Measurements from ENCODE around the gene RLBP1.

The RLBP1 gene

DNA sequence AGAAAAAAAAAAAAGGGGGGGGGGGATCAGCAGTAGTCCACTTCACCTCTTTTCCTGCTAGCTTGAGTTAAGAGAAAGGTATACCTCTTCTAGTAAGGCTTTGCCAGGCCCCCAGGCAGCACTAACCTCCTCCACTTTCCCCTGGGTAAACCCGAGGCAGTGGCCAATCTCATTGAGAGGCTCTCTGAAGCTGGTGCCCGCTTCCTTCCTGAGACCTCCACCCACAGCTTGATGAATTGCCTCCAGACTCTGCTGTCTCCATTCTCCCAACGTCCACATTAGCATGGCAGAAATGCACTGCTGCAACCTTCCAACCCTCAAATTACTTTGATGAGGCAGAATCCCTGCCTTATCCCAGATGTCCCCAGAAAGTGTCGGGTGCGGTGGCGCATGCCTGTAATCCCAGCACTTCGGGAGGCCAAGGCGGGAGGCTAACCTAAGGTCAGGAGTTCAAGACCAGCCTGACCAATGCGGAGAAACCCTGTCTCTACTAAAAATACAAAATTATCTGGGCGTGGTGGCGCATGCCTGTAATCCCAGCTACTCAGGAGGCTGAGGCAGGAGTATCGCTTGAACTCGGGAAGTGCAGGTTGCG lies 15.3 kb downstream of the RLBP1 start:
- DNase-seq: no peak

DNA sequence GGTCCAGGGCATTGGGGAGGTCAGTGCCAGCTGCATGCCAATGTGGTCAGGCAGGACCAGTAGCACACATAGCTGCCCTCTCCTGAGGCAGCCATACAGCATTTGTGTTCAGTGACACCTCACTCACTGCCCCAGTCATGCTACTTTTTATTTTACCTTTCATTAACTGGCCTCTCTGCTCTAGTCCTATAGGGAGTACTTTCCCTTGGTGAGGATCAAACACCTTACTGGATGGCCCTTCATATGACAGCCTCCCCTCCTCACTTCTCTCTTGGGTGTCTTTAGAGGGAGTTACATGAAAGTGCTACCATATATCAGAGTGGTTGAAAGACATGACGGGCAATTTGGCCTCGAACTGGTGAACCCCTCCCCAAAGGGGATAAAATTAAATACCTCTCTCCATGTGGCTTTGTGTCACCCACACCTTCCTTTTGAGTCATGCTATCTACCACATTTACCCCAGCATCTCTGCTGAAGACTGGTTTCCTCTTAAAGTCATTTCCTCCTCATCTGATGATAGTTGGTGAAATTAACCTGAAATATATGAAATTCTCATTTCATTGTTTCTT lies 17.6 kb downstream of the RLBP1 start:
- DNase-seq: no peak

DNA sequence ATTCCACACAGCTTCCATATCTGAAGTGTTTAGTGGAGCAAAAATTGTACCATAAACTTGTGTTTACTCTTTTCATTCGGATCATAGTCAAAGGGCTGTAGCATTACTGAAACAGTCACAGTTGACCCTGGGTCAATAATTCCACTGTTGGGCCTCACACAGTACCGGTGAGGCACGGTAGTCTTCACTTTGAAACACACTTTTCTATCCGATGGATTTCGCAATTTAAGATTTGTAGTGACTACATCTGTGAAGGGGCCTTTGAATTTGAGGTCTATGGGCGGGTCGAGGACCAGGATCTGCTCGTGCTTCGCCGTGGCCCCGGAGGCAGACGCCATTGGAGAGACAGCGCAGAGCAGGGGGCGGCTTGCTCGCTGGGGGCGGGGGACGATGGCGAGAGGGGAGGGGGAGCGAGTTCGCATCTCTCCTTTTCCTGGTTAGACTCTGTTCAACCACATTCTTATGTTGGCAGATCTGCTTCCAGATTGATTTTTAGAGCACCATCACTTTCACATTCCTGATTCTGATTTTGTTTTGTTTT lies 19.8 kb downstream of the RLBP1 start:
- no peak for DNase-seq

DNA sequence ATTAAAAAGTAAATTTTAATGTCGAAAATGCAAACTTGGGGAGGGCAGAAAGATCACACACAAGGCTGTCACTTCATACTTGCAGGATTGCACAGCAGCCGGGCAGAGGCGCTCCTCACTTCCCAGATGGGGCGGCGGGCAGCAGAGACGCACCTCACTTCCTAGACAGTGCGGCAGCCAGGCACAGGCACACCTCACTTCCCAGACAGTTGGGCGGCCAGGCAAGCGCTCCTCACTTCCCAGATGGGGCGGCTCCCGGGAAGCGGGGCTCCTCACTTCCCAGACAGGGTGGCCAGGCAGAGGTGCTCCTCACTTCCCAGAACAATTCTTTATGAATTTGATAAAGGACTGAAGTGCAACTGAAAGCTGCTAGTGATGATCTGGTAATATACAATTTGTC lies 21.2 kb downstream of the RLBP1 start:
- DNase-seq: no peak

DNA sequence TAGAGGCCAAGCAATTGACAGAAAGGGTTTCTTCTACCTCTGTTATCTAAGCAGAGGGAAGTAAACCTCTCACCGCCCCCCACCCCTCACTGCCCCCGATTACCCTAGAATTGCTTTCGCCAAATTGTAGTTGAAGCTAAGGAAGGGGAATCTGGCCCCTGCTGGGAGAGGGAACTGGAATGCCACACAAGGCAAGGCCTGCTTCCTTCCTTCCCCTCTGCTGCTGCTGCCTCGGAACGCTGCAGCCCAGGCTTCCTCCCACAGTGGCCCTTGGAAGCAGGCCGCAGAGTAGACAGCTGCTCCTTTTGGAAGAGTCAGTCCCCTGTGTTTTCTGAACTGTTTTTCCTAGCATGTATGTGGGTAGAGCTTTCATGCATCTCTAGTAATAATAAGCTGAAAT lies 21.6 kb downstream of the RLBP1 start:
- no peak for DNase-seq

DNA sequence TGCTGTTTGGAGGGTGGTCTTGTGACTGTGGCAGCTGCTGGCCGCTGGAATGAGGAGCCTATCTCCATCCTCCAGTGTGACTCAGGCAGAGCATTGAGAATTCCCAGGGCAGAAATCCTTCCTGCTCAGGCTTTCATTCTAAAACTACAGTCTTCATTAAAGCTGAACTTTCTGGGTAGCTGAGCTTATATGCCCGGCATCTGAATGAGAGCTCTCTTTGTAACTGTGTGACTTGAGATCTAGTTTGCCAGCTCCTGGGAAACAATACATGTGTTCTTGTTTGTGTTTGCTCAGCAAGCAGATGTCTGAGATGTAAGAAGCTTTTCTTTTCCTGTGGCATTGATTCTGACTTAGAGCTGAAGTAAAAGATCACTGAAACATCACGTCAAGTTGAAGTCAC lies 22.4 kb downstream of the RLBP1 start:
- DNase-seq: no peak

DNA sequence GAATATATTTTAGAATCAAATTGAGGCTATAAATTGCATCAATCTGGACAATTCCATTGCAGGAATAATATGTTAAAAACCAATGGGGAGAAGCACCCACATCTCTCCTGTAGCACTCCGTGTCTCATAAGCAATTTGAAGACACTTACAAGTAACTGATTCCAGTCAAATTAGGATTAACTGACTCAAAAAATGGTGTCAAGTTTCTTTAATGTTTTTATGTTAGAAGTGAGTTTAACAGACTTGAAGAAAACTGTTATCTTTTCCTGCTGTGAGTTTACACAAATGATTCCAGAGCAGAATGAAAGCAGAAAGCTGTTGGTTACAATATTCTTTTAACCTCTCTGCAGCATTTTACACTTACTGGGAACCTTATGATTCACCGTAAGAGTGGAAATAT lies 23.2 kb downstream of the RLBP1 start:
- DNase-seq: no peak

DNA sequence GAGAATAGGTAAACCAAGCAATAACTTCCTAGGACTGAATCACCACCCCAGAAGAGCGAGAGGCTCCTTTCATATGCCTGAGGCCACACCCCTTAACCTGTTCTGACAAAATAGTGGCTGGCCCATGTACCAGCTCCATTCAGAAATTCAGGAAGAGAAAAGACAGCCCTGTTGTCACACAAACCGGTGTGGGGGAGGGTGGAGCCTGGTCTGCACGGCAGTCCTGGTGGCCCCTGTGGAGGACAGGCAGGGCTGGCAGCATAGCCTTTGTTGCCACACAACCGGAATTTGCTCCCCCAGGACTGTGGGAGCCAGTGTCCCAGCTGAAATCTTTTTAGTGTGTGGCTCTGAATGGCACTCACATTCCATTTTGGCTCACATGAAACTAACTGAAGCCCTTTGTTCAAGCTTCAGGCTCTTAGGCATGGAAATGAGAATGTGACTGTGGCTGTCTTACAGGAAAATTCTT lies 23.8 kb downstream of the RLBP1 start:
- DNase-seq: no peak

DNA sequence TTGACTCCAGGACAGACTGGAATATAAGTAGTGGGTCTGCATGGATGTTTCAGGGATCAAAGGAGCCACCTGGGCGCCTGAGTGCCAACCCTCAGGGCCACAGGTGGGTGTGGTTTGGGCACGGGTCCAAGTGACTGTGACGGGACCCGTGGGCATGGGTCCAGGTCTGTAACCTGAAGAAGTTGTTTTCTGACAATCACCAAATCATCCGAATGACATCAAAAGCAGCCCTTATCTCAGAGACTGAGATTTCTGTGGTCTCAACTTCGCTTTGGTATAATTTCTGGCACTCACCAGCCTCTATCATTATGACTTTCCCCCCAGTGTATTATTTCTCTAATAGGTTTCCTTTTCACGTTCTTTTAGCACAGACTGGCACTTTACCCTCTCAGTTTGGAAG lies 24.4 kb downstream of the RLBP1 start:
- no peak for DNase-seq

DNA sequence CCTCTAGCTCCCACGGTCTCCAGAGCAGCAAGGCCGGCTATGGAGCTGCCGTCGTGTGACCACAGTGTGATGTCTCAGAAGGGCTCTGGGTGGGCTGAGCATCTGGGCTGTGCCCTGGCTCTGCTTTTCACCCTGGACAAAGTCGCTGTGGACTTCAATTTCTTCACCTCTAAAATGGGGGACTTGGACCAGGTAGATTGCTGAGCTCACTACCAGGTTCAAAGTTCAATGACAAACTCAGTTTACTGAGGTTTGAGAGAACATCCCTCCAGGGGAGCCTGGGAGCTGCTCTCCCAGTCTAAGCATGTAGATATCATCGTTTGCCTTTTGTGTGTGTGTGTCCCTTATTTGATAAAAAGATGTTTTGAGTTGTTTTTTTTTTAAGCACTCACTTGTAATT lies 25.1 kb downstream of the RLBP1 start:
- no peak for DNase-seq

DNA sequence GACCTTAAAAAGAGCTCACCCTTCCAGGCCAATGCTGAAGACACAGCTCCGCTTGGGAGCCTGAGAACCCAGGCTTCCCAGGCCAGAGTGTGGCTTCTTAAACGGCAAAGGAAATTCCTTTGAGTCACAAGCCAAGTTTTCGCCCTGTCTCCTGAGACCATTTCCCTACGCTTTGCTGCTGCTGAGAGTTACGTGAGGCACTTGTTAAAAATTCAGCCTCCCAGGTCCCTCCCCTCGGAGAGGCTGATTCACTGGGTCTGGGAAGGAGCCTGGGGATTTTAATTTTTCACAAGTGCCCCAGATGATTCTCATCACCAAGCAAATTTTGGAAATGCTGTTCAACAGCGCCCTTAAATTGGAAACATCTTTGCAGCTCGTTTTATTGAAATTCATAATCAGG lies 25.5 kb downstream of the RLBP1 start:
- no peak for DNase-seq

DNA sequence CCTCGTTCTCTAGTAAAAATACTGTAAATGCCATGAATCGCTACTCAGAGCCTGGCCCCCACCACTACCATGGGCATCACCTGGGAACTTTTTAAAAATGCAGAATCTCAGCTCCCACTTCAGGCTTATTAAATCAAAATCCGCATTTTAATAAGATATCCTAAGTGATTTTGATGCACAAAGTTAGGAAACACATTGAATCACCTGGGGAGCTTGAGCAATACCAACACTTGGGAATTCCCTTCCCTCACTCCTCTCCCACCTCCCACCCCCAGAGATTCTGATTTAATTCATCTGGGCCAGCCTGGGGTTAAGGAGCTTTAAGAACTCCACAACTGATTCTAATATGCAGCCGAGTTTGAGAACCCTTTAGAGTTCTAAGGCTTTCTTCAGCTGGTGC lies 26.8 kb downstream of the RLBP1 start:
- no peak for DNase-seq

DNA sequence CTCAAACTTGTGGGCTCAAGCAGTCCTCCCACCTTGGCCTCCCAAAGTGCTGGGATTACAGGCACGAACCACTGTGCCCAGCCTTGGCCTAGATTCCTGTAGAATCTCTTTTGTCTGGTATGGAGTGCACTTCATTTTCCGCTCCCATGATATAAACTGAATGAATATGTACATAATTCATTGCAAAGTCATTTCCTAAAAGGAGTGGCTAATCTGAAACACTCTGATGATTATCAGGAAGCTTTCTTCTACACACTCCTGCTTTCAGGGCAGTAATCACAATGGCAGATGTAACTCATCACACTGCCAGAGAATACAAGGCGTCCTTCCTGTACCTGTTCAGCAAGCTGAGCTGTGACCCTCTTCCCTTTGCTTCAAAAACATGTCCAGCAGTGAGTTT lies 28.6 kb downstream of the RLBP1 start:
- no peak for DNase-seq

DNA sequence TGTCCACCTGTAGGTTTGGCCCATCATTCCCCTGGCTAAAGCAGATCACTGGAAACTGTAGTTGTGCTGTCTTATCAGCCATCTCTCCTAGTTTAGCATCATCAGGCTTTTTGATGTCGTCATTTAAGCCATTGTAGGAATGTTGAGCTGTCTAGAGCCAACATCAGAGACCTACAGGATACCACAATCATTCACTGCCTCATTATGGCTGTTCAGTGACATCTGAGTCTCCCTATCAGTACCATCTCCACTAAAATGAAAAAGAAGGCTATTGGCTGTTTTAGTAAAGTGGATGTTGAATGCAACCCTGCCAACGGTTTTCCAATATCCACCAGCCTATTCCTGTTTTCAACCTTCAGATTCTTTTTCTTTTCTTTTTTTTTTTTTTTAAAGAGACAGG lies 29.2 kb downstream of the RLBP1 start:
- no peak for DNase-seq

DNA sequence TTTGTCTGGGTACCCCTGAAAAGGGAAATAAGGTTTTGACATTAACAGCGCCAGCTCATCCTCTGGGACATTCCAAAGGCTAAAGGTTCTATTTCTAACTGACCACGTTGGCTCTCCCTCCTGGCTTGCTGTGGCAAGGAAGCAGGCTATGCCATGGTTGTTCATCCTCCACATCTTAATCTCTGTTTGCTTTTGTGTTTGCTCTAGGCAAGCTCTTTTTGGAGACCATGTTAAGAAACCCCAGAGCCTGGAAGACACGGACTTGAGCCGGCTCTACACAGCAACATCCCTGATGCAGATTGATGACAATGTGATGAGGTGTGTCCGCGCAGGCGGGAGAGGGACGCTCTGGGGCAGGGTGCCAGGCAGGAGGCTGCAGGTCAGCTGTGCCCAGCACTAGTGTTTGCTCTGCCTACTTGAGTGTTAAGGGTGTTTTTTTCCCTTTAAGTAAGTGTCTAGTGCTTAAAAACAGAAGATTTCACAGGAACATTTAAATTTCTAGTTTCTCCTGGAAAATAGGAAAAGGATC lies 33.3 kb downstream of the RLBP1 start:
- no peak for DNase-seq

DNA sequence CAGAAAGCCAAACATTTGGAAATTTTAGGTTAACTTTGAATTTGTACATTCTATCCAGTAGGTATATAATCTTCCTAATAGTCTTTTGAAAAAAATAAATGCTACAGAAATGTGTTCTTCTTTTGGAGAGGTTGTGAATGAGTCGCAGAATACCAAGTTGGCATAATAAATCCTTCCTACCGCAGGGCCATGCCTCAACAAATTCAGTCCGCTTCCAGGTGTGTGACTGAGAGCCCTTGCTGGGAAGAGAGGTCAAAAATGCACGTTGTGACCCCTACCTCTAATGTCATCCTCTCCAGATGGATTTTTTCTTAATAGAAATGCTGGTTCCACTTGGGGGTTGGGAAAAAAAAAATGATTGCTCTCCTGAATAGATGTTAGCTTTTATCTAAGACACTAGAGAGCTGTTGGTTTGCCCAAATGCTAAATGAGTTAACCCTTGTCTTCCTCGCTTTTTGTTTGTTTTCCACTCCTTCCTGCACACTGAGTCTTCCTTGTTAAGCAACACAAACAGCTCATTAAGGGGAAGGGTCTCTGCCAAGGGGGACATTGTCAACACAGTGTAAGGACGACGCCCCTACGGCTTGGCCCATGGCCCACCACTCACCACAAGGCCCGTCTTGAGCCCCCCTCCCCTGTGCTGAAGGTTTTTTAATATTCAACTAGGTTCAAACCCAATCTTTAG lies 33.9 kb downstream of the RLBP1 start:
- DNase-seq: no peak

DNA sequence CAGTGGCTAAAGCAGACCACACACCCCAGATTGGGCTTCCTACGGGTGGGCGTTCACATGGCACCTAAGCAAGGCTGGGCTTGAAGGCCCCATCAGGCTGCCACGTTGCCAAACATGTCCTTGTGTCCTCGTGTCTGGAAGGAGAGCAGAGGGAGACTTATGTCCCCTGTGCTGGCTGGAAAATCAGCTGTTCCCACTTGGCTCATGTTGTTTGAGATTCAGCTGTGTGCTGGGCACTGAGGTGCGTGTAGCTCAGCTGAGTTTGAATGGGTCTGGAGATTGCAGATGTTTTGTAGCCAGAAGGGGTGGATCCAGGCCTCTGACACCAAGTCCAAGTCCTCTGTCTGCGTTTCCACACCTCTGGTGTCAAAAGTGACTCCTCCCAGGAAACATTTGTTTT lies 34.6 kb downstream of the RLBP1 start:
- DNase-seq: no peak

DNA sequence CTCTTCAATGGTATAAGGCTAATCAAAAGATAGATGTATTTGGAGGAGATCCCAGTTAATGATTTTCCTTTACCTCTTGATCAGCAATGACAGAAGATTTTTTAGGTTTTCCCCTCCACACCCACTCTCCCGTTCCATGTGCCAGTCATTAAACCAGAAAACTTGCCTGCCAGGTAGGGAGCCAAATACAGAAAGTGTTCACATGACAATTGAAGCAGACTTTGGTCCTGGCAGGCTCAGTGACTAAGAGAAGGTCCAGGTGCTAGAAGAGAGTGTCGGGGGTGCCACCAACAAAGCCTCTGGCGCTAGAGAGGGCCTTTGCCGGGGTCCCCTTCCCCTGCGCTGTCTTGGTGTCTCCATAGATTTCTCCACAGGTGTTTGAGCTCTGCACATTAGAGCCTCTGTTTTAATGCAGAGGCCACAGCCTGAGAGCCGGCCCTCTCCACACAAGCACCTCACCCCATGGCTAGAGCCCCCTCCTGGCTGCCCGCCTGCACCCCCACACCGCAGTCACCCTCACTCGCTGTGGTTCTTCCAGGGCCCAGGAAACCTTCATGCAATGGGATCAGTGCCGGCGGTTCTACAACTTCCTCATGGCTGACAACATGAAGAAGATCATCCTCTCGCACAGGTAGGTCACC lies 36.4 kb downstream of the RLBP1 start:
- no peak for DNase-seq

DNA sequence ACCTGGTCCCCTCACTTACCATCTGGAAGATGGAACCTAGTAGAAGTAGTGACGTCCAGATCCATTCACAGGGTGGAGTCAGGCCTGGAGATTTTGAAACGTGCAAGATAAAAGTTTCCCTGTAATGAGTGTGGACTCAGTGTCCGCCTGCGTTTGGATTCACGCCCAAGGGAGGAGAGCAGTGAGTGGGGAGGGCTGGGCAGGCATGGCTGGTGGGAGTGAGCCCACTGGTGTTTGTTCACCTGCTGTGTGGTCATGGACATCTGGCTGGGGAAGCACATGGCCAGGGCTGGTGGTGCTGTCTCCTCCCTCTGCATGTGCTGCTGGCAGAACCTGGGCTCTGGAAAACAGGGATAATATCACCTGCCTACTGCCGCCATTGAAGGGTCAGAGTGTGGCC lies 37.0 kb downstream of the RLBP1 start:
- DNase-seq: no peak

DNA sequence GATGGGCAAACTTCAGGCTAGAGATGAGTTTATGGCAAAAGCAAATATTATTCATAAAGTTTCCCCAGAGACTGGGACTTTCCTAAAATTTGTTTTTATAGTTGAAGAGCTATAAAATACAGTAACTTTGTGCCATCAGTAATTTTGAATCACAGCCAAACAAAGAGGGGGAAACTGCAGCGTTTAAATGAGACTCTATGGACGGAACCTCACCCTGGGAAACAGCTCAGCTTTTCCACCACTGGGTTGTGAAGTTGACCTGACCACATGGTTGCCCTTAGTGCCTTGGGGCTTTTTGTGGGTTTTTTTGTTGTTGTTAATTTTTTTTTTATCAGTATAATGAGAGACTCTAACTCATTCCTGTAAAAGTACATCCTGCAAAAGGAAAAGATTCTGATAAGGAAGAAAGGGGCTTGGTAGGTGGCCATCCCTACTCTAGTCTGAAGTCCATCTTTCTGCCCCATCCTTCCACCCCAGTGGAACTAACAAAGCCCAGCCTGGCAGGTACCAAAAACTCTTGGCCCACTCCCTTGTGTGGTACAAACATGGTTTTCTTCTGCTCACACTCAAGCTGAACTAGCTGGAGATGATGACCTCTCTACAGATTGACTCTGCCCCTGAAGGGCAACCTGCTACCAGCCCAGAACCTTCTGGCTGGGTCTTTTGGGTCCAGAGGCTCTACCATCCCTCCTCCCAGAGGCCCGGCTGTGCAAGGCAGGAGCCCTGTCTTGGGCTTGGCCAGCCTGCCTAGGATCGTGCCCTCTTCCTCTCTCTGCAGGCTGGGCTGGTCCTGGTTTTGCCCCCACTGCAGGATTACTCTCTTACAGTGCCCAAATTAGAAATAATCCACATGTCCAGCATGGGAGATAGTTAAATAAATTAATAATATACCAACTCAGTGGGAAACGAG lies 41.2 kb downstream of the RLBP1 start:
- DNase-seq: no peak

DNA sequence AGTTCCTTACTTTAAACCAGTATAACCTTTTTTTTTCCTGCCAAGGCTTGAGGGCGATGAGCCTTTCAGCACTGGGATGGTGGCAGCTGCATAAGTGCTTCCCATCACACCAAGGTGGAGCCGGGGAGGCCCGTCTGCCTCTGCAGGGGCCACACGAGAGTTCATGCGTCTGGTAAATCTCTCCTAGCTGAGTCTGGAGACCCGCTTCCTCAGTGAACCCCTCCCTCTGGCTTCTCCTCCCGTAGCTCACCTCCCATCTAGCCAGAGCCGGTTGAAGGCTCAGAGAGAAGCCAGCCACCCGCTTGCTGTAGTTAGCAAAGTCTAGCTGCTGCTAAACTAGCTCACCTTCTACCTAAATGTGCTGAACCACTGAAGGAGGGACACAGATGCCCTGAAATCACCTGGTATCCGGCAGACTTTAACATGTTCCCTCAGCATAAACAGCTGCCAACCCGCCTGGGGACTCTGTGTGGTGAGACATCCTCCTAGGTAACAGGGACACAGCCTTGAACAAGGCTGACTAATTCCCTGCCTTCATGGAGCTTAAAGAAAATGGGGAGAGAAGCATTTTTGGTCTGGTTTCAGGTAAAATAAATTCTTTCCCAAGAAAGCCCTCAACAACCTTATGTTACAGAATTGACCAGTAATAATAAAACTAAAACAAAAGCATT lies 42.9 kb downstream of the RLBP1 start:
- DNase-seq: no peak
